CD4-positive, alpha-beta T cell (primary cell): ENCODE data around the gene ASTN2. TPM values are rescaled to one million over a fixed set of nuclear protein-coding genes. Genes with fewer than 3 reads are reported as not detected.

Source experiments
- ATAC-seq: fragments of 200-7000 bp; cut with Tn5 transposase; one replicate; pipeline ENCODE4 v1.10.0; 2022; ENCODE audit warnings: mild to moderate bottlenecking; ENCODE audit not compliant: poor library complexity
- CTCF ChIA-PET: fragments of 350-600 bp; sonication (Branson Sonifier 250); formaldehyde crosslinking; loops from one replicate; lab custom pipeline; 2021; ENCODE audit warnings: antibody characterized with exemption, inconsistent platforms; lab: Charles Lee
- POLR2A ChIA-PET: fragments of 350-600 bp; sonication (Branson Sonifier 250); formaldehyde crosslinking; loops from one replicate; lab custom pipeline; 2021; ENCODE audit warnings: antibody characterized with exemption, inconsistent platforms; lab: Charles Lee
- DNase-seq, 14 experiments: peaks; one replicate each; pipeline ENCODE4 v3.0.0-alpha.2; 2013 to 2020; ENCODE audit warnings: mixed read lengths in 2 of 14
- H3K27ac ChIP-seq, 2 donors: one replicate each; pipeline versions ENCODE4 v1.5.1 to v1.7.0; 2013; ENCODE audit warnings: low read length in 2 of 2, low read depth in 1 of 2, mild to moderate bottlenecking in 1 of 2
- H3K27me3 ChIP-seq, 2 experiments: 1 replicate in 1 of 2; 2 replicates in 1 of 2; pipeline versions ENCODE4 v1.6.1 to v1.7.0; 2013; ENCODE audit warnings: low read length in 2 of 2, control low read depth in 1 of 2, mild to moderate bottlenecking in 1 of 2, moderate library complexity in 1 of 2; ENCODE audit not compliant: insufficient read depth in 2 of 2, control insufficient read depth in 1 of 2
- H3K36me3 ChIP-seq: one replicate; pipeline ENCODE4 v1.6.1; 2013; ENCODE audit warnings: low read length, control low read depth; ENCODE audit not compliant: insufficient read depth
- H3K4me1 ChIP-seq: one replicate; pipeline ENCODE4 v1.6.1; 2013; ENCODE audit warnings: low read length, control low read depth; ENCODE audit not compliant: insufficient read depth
- H3K4me3 ChIP-seq: one replicate; pipeline ENCODE4 v1.5.1; 2013; ENCODE audit warnings: mild to moderate bottlenecking, low read length, moderate library complexity
- H3K9me3 ChIP-seq, 2 experiments: 1 replicate in 1 of 2; 2 replicates in 1 of 2; pipeline versions ENCODE4 v1.6.1 to v1.7.0; 2013; ENCODE audit warnings: low read length in 2 of 2, mild to moderate bottlenecking in 2 of 2, control low read depth in 1 of 2, moderate library complexity in 1 of 2; ENCODE audit not compliant: control insufficient read depth in 1 of 2, insufficient read depth in 1 of 2
- H3K27ac Mint-ChIP-seq: one replicate; pipeline ENCODE4 v1.8.0; 2020; ENCODE audit warnings: mixed read lengths
- H3K27me3 Mint-ChIP-seq: one replicate; pipeline ENCODE4 v1.8.0; 2021; ENCODE audit warnings: mixed read lengths
- H3K36me3 Mint-ChIP-seq: one replicate; pipeline ENCODE4 v1.8.0; 2021; ENCODE audit warnings: low read depth, mixed read lengths
- H3K4me1 Mint-ChIP-seq: one replicate; pipeline ENCODE4 v1.8.0; 2021; ENCODE audit warnings: low read depth, mixed read lengths
- H3K4me3 Mint-ChIP-seq: one replicate; pipeline ENCODE4 v1.8.0; 2020; ENCODE audit warnings: mild to moderate bottlenecking, mixed read lengths
- H3K9me3 Mint-ChIP-seq: one replicate; pipeline ENCODE4 v1.8.0; 2020; ENCODE audit warnings: mixed read lengths
- intact Hi-C, 2 experiments: fragments of 100-400 bp; cut with DNase I in 1 of 2; cut with micrococcal nuclease in 1 of 2; formaldehyde crosslinking; loops; one replicate each; pipeline versions ENCODE4 v1.15.1 to v1.9.0; 2023 to 2025; cut with DNase I, micrococcal nuclease
- total RNA-seq, 174 experiments: library from RNA in 2 of 174; stranded (reverse) in 2 of 174; gene quantifications; one replicate each; pipeline ENCODE4 v1.2.3 and lab custom pipeline; 2021 to 2026
- TF ChIP-seq, protein P1 (sequence below): fragments of 200-600 bp; IDR thresholded peaks from one replicate; pipeline ENCODE4 v1.8.0; 2022; ENCODE audit warnings: antibody characterized with exemption, mild to moderate bottlenecking

Gene ASTN2
- total RNA-seq, 2 experiments from 2014 or later = 2.3 to 2.4 TPM

DNA sequence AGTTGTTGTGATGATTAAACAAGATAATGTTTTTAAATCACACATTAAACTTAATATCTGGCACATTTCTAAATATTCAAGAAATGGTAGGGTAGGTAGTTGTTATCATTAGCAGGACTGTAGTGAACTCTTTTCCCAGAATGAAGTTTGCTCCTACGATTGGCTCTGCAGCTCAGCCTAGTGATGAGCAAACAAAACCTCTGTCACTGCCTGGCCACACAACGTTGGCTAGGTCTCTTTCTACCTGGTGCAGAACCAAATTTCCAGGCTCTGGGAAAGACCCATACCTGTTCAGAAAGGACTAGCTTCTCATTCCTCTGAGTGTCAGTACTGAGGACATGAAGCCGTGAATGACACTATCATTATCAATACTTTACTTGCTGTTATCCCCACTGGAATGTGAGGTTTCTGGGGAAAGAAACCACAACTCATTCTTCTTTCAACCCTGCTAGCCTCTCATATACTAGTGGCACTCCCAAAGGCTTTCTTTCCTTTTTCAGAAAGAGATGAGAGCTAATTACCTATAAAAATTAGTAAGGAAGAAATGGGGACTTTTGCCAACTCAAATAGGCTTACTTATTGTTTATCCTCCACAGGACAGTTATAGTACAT is 947.0 kb downstream of the ASTN2 start:
- Histone ChIP-seq H3K9me3 (no peaks in the 10 kb centered on the region), H3K27me3 (no peaks in the 10 kb centered on the region), H3K27ac (no peak overlapping the region), H3K4me1 (no peaks in the 10 kb centered on the region), H3K36me3 (no peaks in the 10 kb centered on the region), H3K4me3 (no peak overlapping the region)
- intact Hi-C loops = no loop called here
- Mint-ChIP-seq H3K36me3 (no peaks in the 10 kb centered on the region), H3K27ac (no peak overlapping the region), H3K4me1 (no peaks in the 10 kb centered on the region), H3K4me3 (no peak overlapping the region), H3K9me3 (no peaks in the 10 kb centered on the region), H3K27me3 (no peaks in the 10 kb centered on the region)
- POLR2A ChIA-PET = no interaction called here
- TF ChIP-seq, protein P1, sequence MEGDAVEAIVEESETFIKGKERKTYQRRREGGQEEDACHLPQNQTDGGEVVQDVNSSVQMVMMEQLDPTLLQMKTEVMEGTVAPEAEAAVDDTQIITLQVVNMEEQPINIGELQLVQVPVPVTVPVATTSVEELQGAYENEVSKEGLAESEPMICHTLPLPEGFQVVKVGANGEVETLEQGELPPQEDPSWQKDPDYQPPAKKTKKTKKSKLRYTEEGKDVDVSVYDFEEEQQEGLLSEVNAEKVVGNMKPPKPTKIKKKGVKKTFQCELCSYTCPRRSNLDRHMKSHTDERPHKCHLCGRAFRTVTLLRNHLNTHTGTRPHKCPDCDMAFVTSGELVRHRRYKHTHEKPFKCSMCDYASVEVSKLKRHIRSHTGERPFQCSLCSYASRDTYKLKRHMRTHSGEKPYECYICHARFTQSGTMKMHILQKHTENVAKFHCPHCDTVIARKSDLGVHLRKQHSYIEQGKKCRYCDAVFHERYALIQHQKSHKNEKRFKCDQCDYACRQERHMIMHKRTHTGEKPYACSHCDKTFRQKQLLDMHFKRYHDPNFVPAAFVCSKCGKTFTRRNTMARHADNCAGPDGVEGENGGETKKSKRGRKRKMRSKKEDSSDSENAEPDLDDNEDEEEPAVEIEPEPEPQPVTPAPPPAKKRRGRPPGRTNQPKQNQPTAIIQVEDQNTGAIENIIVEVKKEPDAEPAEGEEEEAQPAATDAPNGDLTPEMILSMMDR = no peak
- ATAC-seq = no peak
- CTCF ChIA-PET = no interaction called here
- no peak for DNase-seq

DNA sequence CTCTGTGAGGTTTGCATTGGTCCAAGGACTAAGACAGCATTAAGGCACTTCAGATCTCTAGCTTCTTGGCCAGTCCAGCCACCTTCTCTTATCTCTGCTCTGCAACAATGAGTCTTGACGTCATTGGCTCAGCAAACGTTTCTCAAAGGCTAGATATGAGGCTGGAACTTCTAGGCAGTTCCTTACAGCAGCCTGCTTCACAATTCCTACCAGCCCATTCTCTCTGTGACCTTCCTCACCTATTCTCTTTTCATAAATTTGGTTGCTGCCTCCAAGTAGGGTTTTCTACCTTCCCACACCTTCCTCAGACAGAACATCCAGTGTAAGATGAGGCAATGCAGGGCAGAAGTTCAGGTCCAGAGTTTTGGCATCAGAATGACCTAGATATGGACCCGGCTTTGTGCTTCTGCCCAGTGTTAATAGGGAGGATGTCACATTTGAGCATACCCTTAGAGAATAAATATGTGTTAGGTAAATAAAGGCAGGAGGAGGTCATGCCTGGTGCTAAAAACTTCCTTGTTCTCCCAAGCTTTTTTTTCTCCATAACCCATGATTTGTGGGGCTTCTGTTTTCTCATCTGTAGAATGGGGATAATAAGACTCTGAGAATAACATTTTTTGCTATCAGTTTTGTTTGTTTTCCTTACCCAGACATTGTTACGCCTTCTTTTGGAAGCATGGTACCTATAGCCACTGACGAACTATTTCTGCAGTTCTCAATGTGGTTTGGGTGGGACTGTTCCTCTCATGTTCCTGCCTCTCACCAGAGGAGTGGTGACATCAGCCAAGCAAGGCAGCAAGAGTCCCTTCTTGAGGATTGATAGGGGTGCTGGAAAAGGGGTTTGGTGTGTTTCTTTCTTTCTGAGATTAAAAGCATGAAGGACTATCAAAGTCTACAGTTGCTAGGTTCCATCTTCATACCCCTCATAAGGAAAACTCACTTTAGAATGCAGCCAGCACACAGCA is 948.3 kb downstream of the ASTN2 start:
- Histone ChIP-seq H3K36me3 (no peaks in the 10 kb centered on the region), H3K4me3 (no peak overlapping the region), H3K4me1 (no peaks in the 10 kb centered on the region), H3K27me3 (no peaks in the 10 kb centered on the region), H3K9me3 (no peaks in the 10 kb centered on the region), H3K27ac (no peak overlapping the region)
- H3K27me3 Mint-ChIP-seq = no peaks in the 10 kb centered on the region
- no peaks in the 10 kb centered on the region for H3K36me3 Mint-ChIP-seq
- ATAC-seq (no peak), DNase-seq (no peak)
- H3K9me3 Mint-ChIP-seq = no peaks in the 10 kb centered on the region
- no peak overlapping the region for H3K4me3 Mint-ChIP-seq
- TF ChIP-seq, protein P1 = no peak
- intact Hi-C loops = no loop called here
- CTCF ChIA-PET = no interaction called here
- H3K4me1 Mint-ChIP-seq = no peaks in the 10 kb centered on the region
- POLR2A ChIA-PET = no interaction called here
- no peak overlapping the region for H3K27ac Mint-ChIP-seq

DNA sequence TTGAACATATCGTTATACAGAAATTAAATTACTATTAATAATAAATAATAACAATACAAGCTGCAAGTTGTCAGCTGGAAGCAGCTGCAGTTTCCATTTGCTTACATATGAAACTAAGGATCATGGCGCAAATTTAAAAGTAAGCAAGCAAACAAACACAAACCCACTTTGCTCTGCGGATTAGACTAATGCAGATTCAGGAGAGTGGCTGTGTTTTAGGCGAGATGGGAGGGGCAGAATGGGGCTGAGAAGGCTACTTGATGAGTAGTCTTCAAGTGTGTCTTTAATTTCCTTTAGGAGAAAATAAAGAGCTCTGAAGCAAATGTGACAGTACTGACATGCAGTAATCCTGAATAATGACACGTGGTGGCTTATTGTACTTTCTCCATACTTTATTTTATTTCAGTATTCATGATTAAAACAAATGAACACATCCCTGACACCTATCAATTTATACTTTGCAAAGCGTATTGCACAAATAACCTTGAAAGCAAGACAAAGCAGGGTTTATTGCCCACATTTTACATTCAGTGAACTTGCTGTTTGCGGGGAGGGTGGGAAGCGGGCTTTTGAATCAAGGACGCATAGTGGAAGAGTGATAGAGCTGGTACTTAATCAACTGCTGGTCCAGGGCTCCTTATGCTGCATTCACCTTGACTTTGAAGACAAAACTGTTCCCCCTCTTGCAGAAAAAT is 949.1 kb downstream of the ASTN2 start:
- ATAC-seq = no peak
- H3K4me3 Mint-ChIP-seq = no peak overlapping the region
- Histone ChIP-seq H3K36me3 (no peaks in the 10 kb centered on the region), H3K27me3 (no peaks in the 10 kb centered on the region), H3K9me3 (no peaks in the 10 kb centered on the region), H3K4me3 (no peak overlapping the region), H3K27ac (no peak overlapping the region), H3K4me1 (no peaks in the 10 kb centered on the region)
- no peaks in the 10 kb centered on the region for H3K27me3 Mint-ChIP-seq
- no peak for DNase-seq
- intact Hi-C loops = no loop called here
- H3K36me3 Mint-ChIP-seq = no peaks in the 10 kb centered on the region
- no peaks in the 10 kb centered on the region for H3K9me3 Mint-ChIP-seq
- no peak overlapping the region for H3K27ac Mint-ChIP-seq
- POLR2A ChIA-PET = no interaction called here
- H3K4me1 Mint-ChIP-seq = no peaks in the 10 kb centered on the region
- TF ChIP-seq, protein P1 = no peak
- CTCF ChIA-PET = no interaction called here
